HCT116 (cell line): ENCODE measurements around the gene CCR6. TPM values are rescaled to one million over a fixed set of nuclear protein-coding genes. Genes with fewer than 3 reads are reported as not detected.

Experiments used
- ATAC-seq: fragments of 200-7000 bp; cut with Tn5 transposase; 2 replicates; pipeline ENCODE4 v1.9.1; 2020; ENCODE audit warnings: mild to moderate bottlenecking, moderate library complexity
- BruUV-seq: library from RNA; stranded (reverse); fragments of 400-500 nt; replicated peaks from 2 replicates; lab custom pipeline; 2021; lab: Mats Ljungman, UMichigan
- CTCF ChIA-PET: fragments of 300-600 bp; sonication (Branson Sonifier 250); formaldehyde crosslinking; loops from one replicate; lab custom pipeline; 2021; ENCODE audit warnings: antibody characterized with exemption; lab: Charles Lee
- POLR2A ChIA-PET: fragments of 300-600, 350-600 bp; sonication (Branson Sonifier 250); formaldehyde crosslinking; loops from one replicate; lab custom pipeline; 2021; ENCODE audit warnings: antibody characterized with exemption; lab: Charles Lee
- RAD21 ChIA-PET, 2 experiments: fragments of 300-600 bp; sonication (Branson Sonifier 250); formaldehyde crosslinking; loops; one replicate each; lab custom pipeline; 2023; ENCODE audit warnings: low total read pairs in 2 of 2; ENCODE audit not compliant: uncharacterized antibody in 2 of 2, unreplicated experiment in 2 of 2, low non-redundant PET in 1 of 2; lab: Charles Lee
- DNase-seq: peaks from one replicate; pipeline ENCODE4 v3.0.0-alpha.2; 2010; ENCODE audit warnings: low read depth, low spot score
- H2AFZ ChIP-seq: fragments of 200-600 bp; shearing (Covaris generic), sonication (generic); 2 replicates; pipeline ENCODE4 v1.6.1; 2017; ENCODE audit warnings: low read depth, mixed run types, mixed read lengths, antibody characterized with exemption, low read length; ENCODE audit not compliant: poor library complexity, severe bottlenecking
- H3K27ac ChIP-seq: 2 replicates; pipeline ENCODE4 v1.5.1; 2012; ENCODE audit warnings: low read depth, low read length
- H3K27me3 ChIP-seq: fragments of 200-600 bp; sonication (generic); 2 replicates; pipeline ENCODE4 v1.6.1; 2016; ENCODE audit warnings: mixed run types, low read length, mixed read lengths; ENCODE audit not compliant: insufficient read depth
- H3K36me3 ChIP-seq, 2 experiments: fragments of 200-500 bp in 1 of 2; fragments of 200-600 bp in 1 of 2; sonication (Bioruptor generic) in 1 of 2; sonication (generic) in 1 of 2; 2 replicates each; pipeline versions ENCODE4 v1.5.1 to v1.6.1; 2014 to 2016; ENCODE audit warnings: low read length in 2 of 2, inconsistent platforms in 1 of 2, mixed read lengths in 1 of 2, mixed run types in 1 of 2; ENCODE audit not compliant: insufficient read depth in 2 of 2, control insufficient read depth in 1 of 2
- H3K4me1 ChIP-seq, 2 experiments: fragments of 200-600 bp in 1 of 2; sonication (generic) in 1 of 2; 2 replicates each; pipeline versions ENCODE4 v1.5.1 to v1.6.1; 2012 to 2017; ENCODE audit warnings: low read length in 2 of 2, inconsistent platforms in 1 of 2, mild to moderate bottlenecking in 1 of 2, mixed read lengths in 1 of 2, mixed run types in 1 of 2, moderate library complexity in 1 of 2; ENCODE audit not compliant: insufficient read depth in 2 of 2, control insufficient read depth in 1 of 2
- H3K4me2 ChIP-seq: fragments of 200-600 bp; sonication (generic); 2 replicates; pipeline ENCODE4 v1.6.1; 2017; ENCODE audit warnings: mixed run types, low read length, mixed read lengths
- H3K4me3 ChIP-seq, 2 experiments: fragments of 200-600 bp in 1 of 2; sonication (generic) in 1 of 2; replicated peaks in 1 of 2; 2 replicates each; pipeline ENCODE4 v1.5.1; 2011 to 2016; ENCODE audit warnings: low read length in 2 of 2, control low read depth in 1 of 2, low read depth in 1 of 2, mild to moderate bottlenecking in 1 of 2, mixed read lengths in 1 of 2, mixed run types in 1 of 2
- H3K79me2 ChIP-seq: fragments of 200-600 bp; sonication (generic); 2 replicates; pipeline ENCODE4 v1.6.1; 2017; ENCODE audit warnings: mild to moderate bottlenecking, mixed run types, low read length, moderate library complexity, mixed read lengths; ENCODE audit not compliant: insufficient read depth
- H3K9ac ChIP-seq: fragments of 200-600 bp; sonication (generic); 2 replicates; pipeline ENCODE4 v1.6.1; 2016; ENCODE audit warnings: low read length, mixed read lengths
- H3K9me2 ChIP-seq: fragments of 200-600 bp; sonication (generic), shearing (Covaris generic); 2 replicates; pipeline ENCODE4 v1.6.1; 2017; ENCODE audit warnings: mixed run types, mild to moderate bottlenecking, moderate library complexity; ENCODE audit not compliant: insufficient read depth
- H3K9me3 ChIP-seq, 2 experiments: fragments of 200-500 bp in 1 of 2; fragments of 200-600 bp in 1 of 2; sonication (Bioruptor generic) in 1 of 2; sonication (generic) in 1 of 2; 2 replicates each; pipeline ENCODE4 v1.6.1; 2014 to 2017; ENCODE audit warnings: low read length in 2 of 2, mixed read lengths in 2 of 2, inconsistent platforms in 1 of 2, low read depth in 1 of 2, mild to moderate bottlenecking in 1 of 2, mixed run types in 1 of 2, moderate library complexity in 1 of 2; ENCODE audit not compliant: control insufficient read depth in 1 of 2, insufficient read depth in 1 of 2
- H4K20me1 ChIP-seq: fragments of 200-600 bp; sonication (generic), shearing (Covaris generic); 2 replicates; pipeline ENCODE4 v1.6.1; 2017; ENCODE audit warnings: mixed run types, mild to moderate bottlenecking, moderate library complexity; ENCODE audit not compliant: insufficient read depth
- ATF3 ChIP-seq: IDR thresholded peaks from 2 replicates; pipeline ENCODE4 v1.6.1; 2012
- CBX3 ChIP-seq: IDR thresholded peaks from 2 replicates; pipeline ENCODE4 v1.6.1; 2012; ENCODE audit warnings: low read depth
- EGR1 ChIP-seq: IDR thresholded peaks from 2 replicates; pipeline ENCODE4 v1.6.1; 2012; ENCODE audit warnings: low read depth
- ELF1 ChIP-seq: IDR thresholded peaks from 2 replicates; pipeline ENCODE4 v1.6.1; 2012; ENCODE audit warnings: low read depth, borderline replicate concordance
- EZH2phosphoT487 ChIP-seq: fragments of 200-600 bp; IDR thresholded peaks from 2 replicates; pipeline ENCODE4 v1.6.1; 2018; ENCODE audit warnings: antibody characterized with exemption, borderline replicate concordance
- FOSL1 ChIP-seq: IDR thresholded peaks from 2 replicates; pipeline ENCODE4 v1.6.1; 2012; ENCODE audit warnings: low read depth
- JUND ChIP-seq: IDR thresholded peaks from 2 replicates; pipeline ENCODE4 v1.6.1; 2012
- MAX ChIP-seq: IDR thresholded peaks from 2 replicates; pipeline ENCODE4 v1.6.1; 2012
- POLR2AphosphoS5 ChIP-seq: IDR thresholded peaks from 2 replicates; pipeline ENCODE4 v1.6.1; 2011; ENCODE audit warnings: mild to moderate bottlenecking, low read depth, low read length, moderate library complexity
- RAD21 ChIP-seq: IDR thresholded peaks from 2 replicates; pipeline ENCODE4 v1.6.1; 2012; ENCODE audit warnings: low read depth, mild to moderate bottlenecking
- SRF ChIP-seq: IDR thresholded peaks from 2 replicates; pipeline ENCODE4 v1.6.1; 2012; ENCODE audit warnings: low read depth
- TCF7L2 ChIP-seq: IDR thresholded peaks from 2 replicates; pipeline ENCODE4 v1.7.0; 2011; ENCODE audit warnings: borderline replicate concordance, inconsistent platforms; ENCODE audit not compliant: insufficient read depth, insufficient read length; ENCODE audit errors: extremely low read depth
- YY1 ChIP-seq: IDR thresholded peaks from 2 replicates; pipeline ENCODE4 v1.6.1; 2011; ENCODE audit warnings: low read length, low read depth, moderate library complexity, mild to moderate bottlenecking; ENCODE audit not compliant: insufficient replicate concordance; ENCODE audit errors: extremely low read depth
- intact Hi-C: fragments of 100-400 bp; cut with micrococcal nuclease; formaldehyde crosslinking; loops from 2 replicates; pipeline ENCODE4 v1.10.0; 2022
- total RNA-seq: library from RNA; stranded (reverse); gene quantifications from one replicate; pipeline ENCODE4 v1.2.1, GENCODE V29; 2021; ENCODE audit not compliant: unreplicated experiment

CCR6 gene
- total RNA-seq, 1 experiment from 2014 or later, result not detected

GRCh38 chr6:167142433-167142761 lies 19.5 kb downstream of the CCR6 start:
- POLR2A ChIA-PET, result no interaction called here
- Histone ChIP-seq H3K79me2 (no peaks in the 10 kb centered on the region), H4K20me1 (no peaks in the 10 kb centered on the region), H3K36me3 (no peaks in the 10 kb centered on the region), H3K9ac (no peak overlapping the region), H2AFZ (no peak overlapping the region), H3K4me3 (no peak overlapping the region), H3K27ac (no peak overlapping the region), H3K4me2 (no peak overlapping the region), H3K9me2 (no peaks in the 10 kb centered on the region), H3K9me3 (no peaks in the 10 kb centered on the region), H3K27me3 (0 out of 2 replicates have a peak, but pooled peaks cover 5% of the 10 kb centered on the region), H3K4me1 (no peaks in the 10 kb centered on the region)
- TF ChIP-seq RAD21 (no peak), SRF (no peak), EGR1 (no peak), POLR2AphosphoS5 (no peak), ELF1 (no peak), TCF7L2 (no peak), CBX3 (no peak), MAX (no peak), JUND (no peak), YY1 (no peak), ATF3 (no peak)
- intact Hi-C loops, result loop anchor here (1.0 kb wide), 3 partner anchors 145 to 367 kb away; no protein-coding TSS in a partner anchor
- BruUV-seq, result no TSS peak
- RAD21 ChIA-PET, result interaction anchor here (0.6 to 2.0 kb wide), 3 partner anchors 357 to 369 kb away, joined by 3 to 13 read pairs (median 11); no protein-coding TSS in a partner anchor
- DNase-seq (no peak), ATAC-seq (no peak)
- CTCF ChIA-PET, result interaction anchor here (0.6 to 2.2 kb wide), 8 partner anchors 131 to 370 kb away, joined by 3 to 28 read pairs (median 4); partner anchors contain the start of gene CEP43

- Histone ChIP-seq H2AFZ (no peak overlapping the region), H3K9me3 (no peaks in the 10 kb centered on the region), H3K79me2 (no peaks in the 10 kb centered on the region), H3K27ac (no peak overlapping the region), H3K27me3 (0 out of 2 replicates have a peak, but pooled peaks cover 5% of the 10 kb centered on the region), H4K20me1 (no peaks in the 10 kb centered on the region), H3K36me3 (no peaks in the 10 kb centered on the region), H3K9me2 (no peaks in the 10 kb centered on the region), H3K4me1 (no peaks in the 10 kb centered on the region), H3K4me3 (no peak overlapping the region), H3K4me2 (no peak overlapping the region), H3K9ac (no peak overlapping the region)
- no peak for TF ChIP-seq CBX3
- TF ChIP-seq MAX, result no peak
- TF ChIP-seq EGR1, result no peak
- no peak for TF ChIP-seq JUND
- TF ChIP-seq FOSL1, result no peak
- no peak for TF ChIP-seq RAD21
- no peak for TF ChIP-seq ELF1
- TF ChIP-seq EZH2phosphoT487, result no peak
- no peak for TF ChIP-seq YY1
- ChIA-PET CTCF (interaction anchor here (1.4 kb wide), 1 partner anchor 368 kb away, joined by 7 read pairs; no protein-coding TSS in a partner anchor), POLR2A (no interaction called here), RAD21 (interaction anchor here in 1 of 2 experiments (2.0 kb wide), 1 partner anchor 368 kb away, joined by 11 read pairs; no protein-coding TSS in a partner anchor)
- DNase-seq (no peak), ATAC-seq (no peak)
- intact Hi-C loops, result no loop called here
- BruUV-seq, result no TSS peak
Observed at GRCh38 chr6:167143041-167143440, 20.1 kb downstream of the CCR6 start.
